ENCODE measurements around the gene GSC2.

Gene GSC2

DNA sequence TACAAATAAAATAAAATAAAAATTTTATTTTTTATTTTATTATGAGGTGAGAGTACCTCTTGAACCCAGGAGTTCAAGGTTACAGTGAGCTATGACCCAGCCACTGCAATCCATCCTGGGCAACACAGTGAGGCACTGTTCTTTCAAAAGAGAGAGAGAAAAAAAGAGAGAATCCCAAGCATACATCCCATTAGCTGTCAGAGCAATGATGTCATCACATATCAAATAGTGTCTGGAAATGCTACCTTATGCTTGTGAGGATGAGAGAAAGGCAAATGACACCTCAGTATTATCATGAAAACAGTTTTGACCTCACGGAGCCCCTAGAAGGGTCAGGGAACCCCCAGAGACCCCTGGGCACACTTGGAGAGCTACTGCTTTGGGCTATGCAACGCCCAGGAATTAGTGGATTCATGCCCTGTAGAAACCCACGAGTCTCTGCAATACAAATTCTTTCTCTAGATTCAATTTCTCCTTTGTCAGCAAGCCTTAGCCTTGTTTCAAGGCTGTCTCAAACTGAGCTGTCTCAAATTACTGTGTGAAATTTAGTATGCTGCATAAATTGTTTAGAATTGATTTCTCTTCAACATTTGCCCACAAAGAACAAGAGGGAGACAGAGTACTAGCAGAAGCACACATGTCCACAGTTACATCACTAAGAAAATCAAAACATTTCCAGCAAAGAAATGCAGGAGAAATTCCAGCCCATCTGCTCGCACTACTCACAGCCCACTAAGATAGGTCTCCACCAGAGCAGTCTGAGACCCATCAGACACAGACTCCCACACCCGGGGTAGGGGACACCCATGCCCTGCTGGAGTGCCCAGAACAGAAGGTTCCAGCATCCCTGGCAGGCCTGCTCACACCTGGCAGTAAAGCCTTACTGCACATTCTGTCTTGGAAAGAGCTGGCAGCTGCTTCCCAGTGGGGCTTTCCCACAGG lies 45.9 kb downstream of the GSC2 start:
- no peak overlapping the region for H3K4me3 ChIP-seq (ENCODE audit: low read depth, low read length)
- TF ChIP-seq, protein P1, sequence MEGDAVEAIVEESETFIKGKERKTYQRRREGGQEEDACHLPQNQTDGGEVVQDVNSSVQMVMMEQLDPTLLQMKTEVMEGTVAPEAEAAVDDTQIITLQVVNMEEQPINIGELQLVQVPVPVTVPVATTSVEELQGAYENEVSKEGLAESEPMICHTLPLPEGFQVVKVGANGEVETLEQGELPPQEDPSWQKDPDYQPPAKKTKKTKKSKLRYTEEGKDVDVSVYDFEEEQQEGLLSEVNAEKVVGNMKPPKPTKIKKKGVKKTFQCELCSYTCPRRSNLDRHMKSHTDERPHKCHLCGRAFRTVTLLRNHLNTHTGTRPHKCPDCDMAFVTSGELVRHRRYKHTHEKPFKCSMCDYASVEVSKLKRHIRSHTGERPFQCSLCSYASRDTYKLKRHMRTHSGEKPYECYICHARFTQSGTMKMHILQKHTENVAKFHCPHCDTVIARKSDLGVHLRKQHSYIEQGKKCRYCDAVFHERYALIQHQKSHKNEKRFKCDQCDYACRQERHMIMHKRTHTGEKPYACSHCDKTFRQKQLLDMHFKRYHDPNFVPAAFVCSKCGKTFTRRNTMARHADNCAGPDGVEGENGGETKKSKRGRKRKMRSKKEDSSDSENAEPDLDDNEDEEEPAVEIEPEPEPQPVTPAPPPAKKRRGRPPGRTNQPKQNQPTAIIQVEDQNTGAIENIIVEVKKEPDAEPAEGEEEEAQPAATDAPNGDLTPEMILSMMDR (IDR thresholded peaks at IDR 0.05; ENCODE audit: control insufficient read depth, extremely low read depth, insufficient read depth) = no peak
- no peak for DNase-seq (ENCODE audit: low read depth)

DNA sequence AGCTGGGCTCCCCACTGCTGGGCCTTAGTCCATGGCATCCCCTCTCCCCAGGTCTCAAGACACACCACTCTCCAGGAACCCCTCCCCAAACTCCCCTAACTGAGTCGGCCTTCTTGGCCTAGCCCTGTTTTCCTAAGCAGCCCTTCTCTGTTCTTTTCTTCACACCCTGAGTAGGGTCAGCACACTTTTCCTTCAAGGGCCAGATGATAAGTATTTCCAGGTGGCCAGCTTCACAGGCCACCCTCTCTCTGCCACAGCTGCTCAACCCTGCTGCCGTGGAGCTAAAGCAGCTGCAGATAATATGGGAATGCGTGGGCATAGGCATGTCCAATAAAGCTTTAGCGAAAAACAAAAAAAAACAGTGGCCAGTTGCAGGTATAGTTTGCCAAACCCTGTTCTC lies 51.9 kb downstream of the GSC2 start:
- DNase-seq (ENCODE audit: low read depth) = no peak
- TF ChIP-seq, protein P1 (IDR thresholded peaks at IDR 0.05; ENCODE audit: control insufficient read depth, extremely low read depth, insufficient read depth) = no peak
- no peak overlapping the region for H3K4me3 ChIP-seq (ENCODE audit: low read depth, low read length)

DNA sequence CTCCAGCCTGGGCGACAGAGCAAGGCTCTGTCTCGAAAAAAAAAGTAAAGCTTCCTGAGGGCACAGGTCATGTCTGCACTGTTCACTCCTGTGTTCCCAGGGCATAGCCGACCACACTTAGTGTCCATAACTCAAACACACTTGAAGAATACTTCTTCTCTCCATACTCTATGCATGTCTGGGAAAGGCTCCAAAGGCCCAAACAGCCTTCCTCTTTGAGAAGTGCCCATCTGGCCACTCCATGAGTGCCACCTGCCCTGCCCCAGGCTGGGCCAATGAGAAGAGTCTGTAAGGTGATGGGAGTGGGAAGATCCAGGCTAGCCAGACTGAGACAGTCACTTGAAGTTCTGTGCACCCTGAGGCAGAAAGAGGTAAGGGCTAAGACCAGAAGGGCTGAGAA lies 52.6 kb downstream of the GSC2 start:
- H3K4me3 ChIP-seq (ENCODE audit: low read depth, low read length) = no peak overlapping the region
- TF ChIP-seq, protein P1 (IDR thresholded peaks at IDR 0.05; ENCODE audit: control insufficient read depth, extremely low read depth, insufficient read depth) = no peak
- no peak for DNase-seq (ENCODE audit: low read depth)

Data from LNCaP clone FGC (cell line).